Measurements from ENCODE around the gene ZNF513. TPM values are rescaled to one million over a fixed set of nuclear protein-coding genes. Genes with fewer than 3 reads are reported as not detected.

Gene ZNF513
- total RNA-seq, 1 experiment from 2014 or later: 23.6 TPM

DNA sequence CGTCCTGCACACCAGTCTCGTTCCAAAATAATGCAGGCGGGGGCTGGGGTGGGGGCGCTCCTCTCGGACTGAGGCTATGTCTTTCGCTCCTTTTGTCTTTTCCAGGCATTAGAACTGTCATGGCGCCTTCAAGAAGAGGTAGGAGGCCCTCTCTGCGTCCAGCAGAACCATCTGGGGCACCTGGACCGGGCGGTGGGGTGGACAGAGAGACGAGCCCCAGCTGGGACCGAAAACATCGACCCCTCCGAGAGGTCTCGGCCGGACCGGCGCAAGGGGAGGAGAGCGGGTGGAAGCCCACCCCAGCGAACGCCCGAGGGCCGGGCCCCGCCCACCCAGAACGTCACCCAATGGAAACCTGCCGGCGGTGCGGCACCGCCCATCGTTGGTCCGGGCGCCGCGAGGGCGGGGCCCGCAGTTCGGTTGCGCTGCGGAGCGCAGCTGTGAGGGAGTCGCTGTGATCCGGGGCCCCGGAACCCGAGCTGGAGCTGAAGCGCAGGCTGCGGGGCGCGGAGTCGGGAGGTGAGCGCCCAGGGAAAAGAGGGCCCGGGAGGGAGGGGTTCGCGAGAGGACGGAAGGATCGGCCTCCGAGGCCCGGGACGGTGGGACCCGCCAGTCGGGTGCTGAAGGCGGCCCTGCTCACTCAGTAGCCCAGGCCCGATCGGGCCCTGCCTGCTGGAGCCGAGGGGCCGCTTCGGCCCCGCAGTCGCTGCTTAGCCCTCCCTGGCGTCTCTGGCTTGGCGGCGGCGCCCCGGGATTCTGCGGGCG is 47.9 kb upstream of the ZNF513 start, which contains the start of gene NRBP1 (continued):
- TF ChIP-seq, protein P1, sequence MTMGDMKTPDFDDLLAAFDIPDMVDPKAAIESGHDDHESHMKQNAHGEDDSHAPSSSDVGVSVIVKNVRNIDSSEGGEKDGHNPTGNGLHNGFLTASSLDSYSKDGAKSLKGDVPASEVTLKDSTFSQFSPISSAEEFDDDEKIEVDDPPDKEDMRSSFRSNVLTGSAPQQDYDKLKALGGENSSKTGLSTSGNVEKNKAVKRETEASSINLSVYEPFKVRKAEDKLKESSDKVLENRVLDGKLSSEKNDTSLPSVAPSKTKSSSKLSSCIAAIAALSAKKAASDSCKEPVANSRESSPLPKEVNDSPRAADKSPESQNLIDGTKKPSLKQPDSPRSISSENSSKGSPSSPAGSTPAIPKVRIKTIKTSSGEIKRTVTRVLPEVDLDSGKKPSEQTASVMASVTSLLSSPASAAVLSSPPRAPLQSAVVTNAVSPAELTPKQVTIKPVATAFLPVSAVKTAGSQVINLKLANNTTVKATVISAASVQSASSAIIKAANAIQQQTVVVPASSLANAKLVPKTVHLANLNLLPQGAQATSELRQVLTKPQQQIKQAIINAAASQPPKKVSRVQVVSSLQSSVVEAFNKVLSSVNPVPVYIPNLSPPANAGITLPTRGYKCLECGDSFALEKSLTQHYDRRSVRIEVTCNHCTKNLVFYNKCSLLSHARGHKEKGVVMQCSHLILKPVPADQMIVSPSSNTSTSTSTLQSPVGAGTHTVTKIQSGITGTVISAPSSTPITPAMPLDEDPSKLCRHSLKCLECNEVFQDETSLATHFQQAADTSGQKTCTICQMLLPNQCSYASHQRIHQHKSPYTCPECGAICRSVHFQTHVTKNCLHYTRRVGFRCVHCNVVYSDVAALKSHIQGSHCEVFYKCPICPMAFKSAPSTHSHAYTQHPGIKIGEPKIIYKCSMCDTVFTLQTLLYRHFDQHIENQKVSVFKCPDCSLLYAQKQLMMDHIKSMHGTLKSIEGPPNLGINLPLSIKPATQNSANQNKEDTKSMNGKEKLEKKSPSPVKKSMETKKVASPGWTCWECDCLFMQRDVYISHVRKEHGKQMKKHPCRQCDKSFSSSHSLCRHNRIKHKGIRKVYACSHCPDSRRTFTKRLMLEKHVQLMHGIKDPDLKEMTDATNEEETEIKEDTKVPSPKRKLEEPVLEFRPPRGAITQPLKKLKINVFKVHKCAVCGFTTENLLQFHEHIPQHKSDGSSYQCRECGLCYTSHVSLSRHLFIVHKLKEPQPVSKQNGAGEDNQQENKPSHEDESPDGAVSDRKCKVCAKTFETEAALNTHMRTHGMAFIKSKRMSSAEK (CRISPR knock-in tag; IDR thresholded peaks at IDR 0.05; ENCODE audit: borderline replicate concordance): no peak
- TF ChIP-seq GTF2I (CRISPR knock-in tag; conservative IDR thresholded peaks at IDR 0.05) (no peak), ZNF138 (CRISPR knock-in tag; conservative IDR thresholded peaks at IDR 0.05) (no peak), HMGA2 (CRISPR knock-in tag; IDR thresholded peaks at IDR 0.05) (no peak), RELA (CRISPR knock-in tag; IDR thresholded peaks at IDR 0.05; ENCODE audit: borderline replicate concordance) (no peak), EMX1 (CRISPR knock-in tag; IDR thresholded peaks at IDR 0.05) (no peak), OVOL2 (CRISPR knock-in tag; IDR thresholded peaks at IDR 0.05; ENCODE audit: borderline replicate concordance) (no peak), MYBL2 (CRISPR knock-in tag; IDR thresholded peaks at IDR 0.05) (peak; percentile 84), SMAD3 (CRISPR knock-in tag; IDR thresholded peaks at IDR 0.05; ENCODE audit: borderline replicate concordance) (no peak), ZNF232 (CRISPR knock-in tag; IDR thresholded peaks at IDR 0.05) (no peak; the same call in 1 of the 2 replicates), SP1 (CRISPR knock-in tag; conservative IDR thresholded peaks at IDR 0.05) (peak; percentile 94), JUN (CRISPR knock-in tag; IDR thresholded peaks at IDR 0.05) (no peak), ZNF121 (CRISPR knock-in tag; IDR thresholded peaks at IDR 0.05) (no peak), NR1H2 (CRISPR knock-in tag; IDR thresholded peaks at IDR 0.05) (no peak), NR3C1 (CRISPR knock-in tag; conservative IDR thresholded peaks at IDR 0.05; ENCODE audit: low read depth) (no peak), NR2C2 (CRISPR knock-in tag; IDR thresholded peaks at IDR 0.05) (no peak), NFYB (CRISPR knock-in tag; conservative IDR thresholded peaks at IDR 0.05; ENCODE audit: low read depth) (peak; percentile 70), FOXP1 (CRISPR knock-in tag; IDR thresholded peaks at IDR 0.05; ENCODE audit: borderline replicate concordance) (peak; percentile 46; the same call in 1 of the 2 replicates), PRRX2 (CRISPR knock-in tag; IDR thresholded peaks at IDR 0.05) (no peak), FOXJ3 (CRISPR knock-in tag; IDR thresholded peaks at IDR 0.05; ENCODE audit: borderline replicate concordance) (no peak)
- TF ChIP-seq, protein P2, sequence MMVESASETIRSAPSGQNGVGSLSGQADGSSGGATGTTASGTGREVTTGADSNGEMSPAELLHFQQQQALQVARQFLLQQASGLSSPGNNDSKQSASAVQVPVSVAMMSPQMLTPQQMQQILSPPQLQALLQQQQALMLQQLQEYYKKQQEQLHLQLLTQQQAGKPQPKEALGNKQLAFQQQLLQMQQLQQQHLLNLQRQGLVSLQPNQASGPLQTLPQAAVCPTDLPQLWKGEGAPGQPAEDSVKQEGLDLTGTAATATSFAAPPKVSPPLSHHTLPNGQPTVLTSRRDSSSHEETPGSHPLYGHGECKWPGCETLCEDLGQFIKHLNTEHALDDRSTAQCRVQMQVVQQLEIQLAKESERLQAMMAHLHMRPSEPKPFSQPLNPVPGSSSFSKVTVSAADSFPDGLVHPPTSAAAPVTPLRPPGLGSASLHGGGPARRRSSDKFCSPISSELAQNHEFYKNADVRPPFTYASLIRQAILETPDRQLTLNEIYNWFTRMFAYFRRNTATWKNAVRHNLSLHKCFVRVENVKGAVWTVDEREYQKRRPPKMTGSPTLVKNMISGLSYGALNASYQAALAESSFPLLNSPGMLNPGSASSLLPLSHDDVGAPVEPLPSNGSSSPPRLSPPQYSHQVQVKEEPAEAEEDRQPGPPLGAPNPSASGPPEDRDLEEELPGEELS (CRISPR knock-in tag; IDR thresholded peaks at IDR 0.05): peak; percentile 56
- TF ChIP-seq, protein P3, sequence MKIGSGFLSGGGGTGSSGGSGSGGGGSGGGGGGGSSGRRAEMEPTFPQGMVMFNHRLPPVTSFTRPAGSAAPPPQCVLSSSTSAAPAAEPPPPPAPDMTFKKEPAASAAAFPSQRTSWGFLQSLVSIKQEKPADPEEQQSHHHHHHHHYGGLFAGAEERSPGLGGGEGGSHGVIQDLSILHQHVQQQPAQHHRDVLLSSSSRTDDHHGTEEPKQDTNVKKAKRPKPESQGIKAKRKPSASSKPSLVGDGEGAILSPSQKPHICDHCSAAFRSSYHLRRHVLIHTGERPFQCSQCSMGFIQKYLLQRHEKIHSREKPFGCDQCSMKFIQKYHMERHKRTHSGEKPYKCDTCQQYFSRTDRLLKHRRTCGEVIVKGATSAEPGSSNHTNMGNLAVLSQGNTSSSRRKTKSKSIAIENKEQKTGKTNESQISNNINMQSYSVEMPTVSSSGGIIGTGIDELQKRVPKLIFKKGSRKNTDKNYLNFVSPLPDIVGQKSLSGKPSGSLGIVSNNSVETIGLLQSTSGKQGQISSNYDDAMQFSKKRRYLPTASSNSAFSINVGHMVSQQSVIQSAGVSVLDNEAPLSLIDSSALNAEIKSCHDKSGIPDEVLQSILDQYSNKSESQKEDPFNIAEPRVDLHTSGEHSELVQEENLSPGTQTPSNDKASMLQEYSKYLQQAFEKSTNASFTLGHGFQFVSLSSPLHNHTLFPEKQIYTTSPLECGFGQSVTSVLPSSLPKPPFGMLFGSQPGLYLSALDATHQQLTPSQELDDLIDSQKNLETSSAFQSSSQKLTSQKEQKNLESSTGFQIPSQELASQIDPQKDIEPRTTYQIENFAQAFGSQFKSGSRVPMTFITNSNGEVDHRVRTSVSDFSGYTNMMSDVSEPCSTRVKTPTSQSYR (CRISPR knock-in tag; IDR thresholded peaks at IDR 0.05): no peak; the same call in 1 of the 2 replicates
- TF ChIP-seq, protein P4, sequence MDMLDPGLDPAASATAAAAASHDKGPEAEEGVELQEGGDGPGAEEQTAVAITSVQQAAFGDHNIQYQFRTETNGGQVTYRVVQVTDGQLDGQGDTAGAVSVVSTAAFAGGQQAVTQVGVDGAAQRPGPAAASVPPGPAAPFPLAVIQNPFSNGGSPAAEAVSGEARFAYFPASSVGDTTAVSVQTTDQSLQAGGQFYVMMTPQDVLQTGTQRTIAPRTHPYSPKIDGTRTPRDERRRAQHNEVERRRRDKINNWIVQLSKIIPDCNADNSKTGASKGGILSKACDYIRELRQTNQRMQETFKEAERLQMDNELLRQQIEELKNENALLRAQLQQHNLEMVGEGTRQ (CRISPR knock-in tag; IDR thresholded peaks at IDR 0.05): no peak
- TF ChIP-seq, protein P5, sequence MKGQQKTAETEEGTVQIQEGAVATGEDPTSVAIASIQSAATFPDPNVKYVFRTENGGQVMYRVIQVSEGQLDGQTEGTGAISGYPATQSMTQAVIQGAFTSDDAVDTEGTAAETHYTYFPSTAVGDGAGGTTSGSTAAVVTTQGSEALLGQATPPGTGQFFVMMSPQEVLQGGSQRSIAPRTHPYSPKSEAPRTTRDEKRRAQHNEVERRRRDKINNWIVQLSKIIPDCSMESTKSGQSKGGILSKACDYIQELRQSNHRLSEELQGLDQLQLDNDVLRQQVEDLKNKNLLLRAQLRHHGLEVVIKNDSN (CRISPR knock-in tag; IDR thresholded peaks at IDR 0.05): peak; percentile 6; the same call in 1 of the 2 replicates
- TF ChIP-seq, protein P6, sequence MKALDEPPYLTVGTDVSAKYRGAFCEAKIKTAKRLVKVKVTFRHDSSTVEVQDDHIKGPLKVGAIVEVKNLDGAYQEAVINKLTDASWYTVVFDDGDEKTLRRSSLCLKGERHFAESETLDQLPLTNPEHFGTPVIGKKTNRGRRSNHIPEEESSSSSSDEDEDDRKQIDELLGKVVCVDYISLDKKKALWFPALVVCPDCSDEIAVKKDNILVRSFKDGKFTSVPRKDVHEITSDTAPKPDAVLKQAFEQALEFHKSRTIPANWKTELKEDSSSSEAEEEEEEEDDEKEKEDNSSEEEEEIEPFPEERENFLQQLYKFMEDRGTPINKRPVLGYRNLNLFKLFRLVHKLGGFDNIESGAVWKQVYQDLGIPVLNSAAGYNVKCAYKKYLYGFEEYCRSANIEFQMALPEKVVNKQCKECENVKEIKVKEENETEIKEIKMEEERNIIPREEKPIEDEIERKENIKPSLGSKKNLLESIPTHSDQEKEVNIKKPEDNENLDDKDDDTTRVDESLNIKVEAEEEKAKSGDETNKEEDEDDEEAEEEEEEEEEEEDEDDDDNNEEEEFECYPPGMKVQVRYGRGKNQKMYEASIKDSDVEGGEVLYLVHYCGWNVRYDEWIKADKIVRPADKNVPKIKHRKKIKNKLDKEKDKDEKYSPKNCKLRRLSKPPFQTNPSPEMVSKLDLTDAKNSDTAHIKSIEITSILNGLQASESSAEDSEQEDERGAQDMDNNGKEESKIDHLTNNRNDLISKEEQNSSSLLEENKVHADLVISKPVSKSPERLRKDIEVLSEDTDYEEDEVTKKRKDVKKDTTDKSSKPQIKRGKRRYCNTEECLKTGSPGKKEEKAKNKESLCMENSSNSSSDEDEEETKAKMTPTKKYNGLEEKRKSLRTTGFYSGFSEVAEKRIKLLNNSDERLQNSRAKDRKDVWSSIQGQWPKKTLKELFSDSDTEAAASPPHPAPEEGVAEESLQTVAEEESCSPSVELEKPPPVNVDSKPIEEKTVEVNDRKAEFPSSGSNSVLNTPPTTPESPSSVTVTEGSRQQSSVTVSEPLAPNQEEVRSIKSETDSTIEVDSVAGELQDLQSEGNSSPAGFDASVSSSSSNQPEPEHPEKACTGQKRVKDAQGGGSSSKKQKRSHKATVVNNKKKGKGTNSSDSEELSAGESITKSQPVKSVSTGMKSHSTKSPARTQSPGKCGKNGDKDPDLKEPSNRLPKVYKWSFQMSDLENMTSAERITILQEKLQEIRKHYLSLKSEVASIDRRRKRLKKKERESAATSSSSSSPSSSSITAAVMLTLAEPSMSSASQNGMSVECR (CRISPR knock-in tag; IDR thresholded peaks at IDR 0.05; ENCODE audit: borderline replicate concordance): peak; percentile 58; the same call in 1 of the 2 replicates

Data from WTC11 (cell line).